ENCODE data around the gene MRTFB.

The MRTFB gene

GRCh38 chr16:14308368-14308723, 237.2 kb downstream of the MRTFB start:
- no peak for DNase-seq (ENCODE audit: low read depth)

- DNase-seq (ENCODE audit: low read depth) = no peak
Observed at GRCh38 chr16:14309001-14309886, 238.1 kb downstream of the MRTFB start.

GRCh38 chr16:14309906-14310305, 238.8 kb downstream of the MRTFB start:
- no peak for DNase-seq (ENCODE audit: low read depth)

- DNase-seq (ENCODE audit: low read depth) = no peak
Observed at GRCh38 chr16:14310519-14310991, 239.4 kb downstream of the MRTFB start.

GRCh38 chr16:14314116-14314515, 243.0 kb downstream of the MRTFB start:
- DNase-seq (ENCODE audit: low read depth) = no peak

GRCh38 chr16:14315683-14316320, 244.7 kb downstream of the MRTFB start:
- DNase-seq (ENCODE audit: low read depth) = no peak
